HepG2 (cell line): ENCODE data around the gene AIDA. TPM values are rescaled to one million over a fixed set of nuclear protein-coding genes. Genes with fewer than 3 reads are reported as not detected.
A peak's percentile ranks its signal among the peaks of the same experiment; 100 is the strongest.

Experiments used
- FOSL1 ChIP-seq: sonication (generic); formaldehyde crosslinking; IDR thresholded peaks from 2 replicates; pipeline ENCODE4 v1.9.0; 2021; ENCODE audit warnings: missing genetic modification reagents, borderline replicate concordance
- FOXA1 ChIP-seq, 2 experiments: fragments of 450-650 bp in 1 of 2; sonication (generic) in 1 of 2; formaldehyde crosslinking in 1 of 2; IDR thresholded peaks; 2 replicates each; pipeline versions ENCODE4 v1.4.0 to v1.6.1; 2016 to 2020; ENCODE audit warnings: missing genetic modification reagents in 1 of 2
- FOXM1 ChIP-seq: sonication (generic); formaldehyde crosslinking; IDR thresholded peaks from 2 replicates; pipeline ENCODE4 v1.5.0; 2020; ENCODE audit warnings: missing genetic modification reagents
- HNF4G ChIP-seq, 2 experiments: sonication (generic) in 1 of 2; formaldehyde crosslinking in 1 of 2; IDR thresholded peaks; 2 replicates each; pipeline versions ENCODE4 v1.4.0 to v1.6.1; 2011 to 2020; ENCODE audit warnings: borderline replicate concordance in 2 of 2, low read depth in 2 of 2, mild to moderate bottlenecking in 2 of 2, low read length in 1 of 2, missing genetic modification reagents in 1 of 2, moderate library complexity in 1 of 2
- HNRNPLL ChIP-seq: fragments of 200-400 bp; formaldehyde crosslinking; IDR thresholded peaks from 2 replicates; pipeline ENCODE4 v1.6.1; 2017; ENCODE audit warnings: mild to moderate bottlenecking, low read depth, low read length; ENCODE audit not compliant: poor library complexity, severe bottlenecking
- HOXA3 ChIP-seq: sonication (generic); formaldehyde crosslinking; IDR thresholded peaks from 2 replicates; pipeline ENCODE4 v1.5.0; 2020; ENCODE audit warnings: missing genetic modification reagents
- KDM3A ChIP-seq: IDR thresholded peaks from 2 replicates; pipeline ENCODE4 v1.6.1; 2018; ENCODE audit warnings: low read depth, missing compliant biosample characterization
- SP1 ChIP-seq, 2 experiments: fragments of 450-650 bp in 1 of 2; sonication (generic) in 1 of 2; formaldehyde crosslinking in 1 of 2; IDR thresholded peaks; 2 replicates each; pipeline versions ENCODE4 v1.4.0 to v1.6.1; 2016 to 2020; ENCODE audit warnings: missing genetic modification reagents in 1 of 2
- TAF1 ChIP-seq: sonication (generic); formaldehyde crosslinking; IDR thresholded peaks from 2 replicates; pipeline ENCODE4 v1.4.0; 2020; ENCODE audit warnings: missing genetic modification reagents
- U2AF1 ChIP-seq: fragments of 200-400 bp; formaldehyde crosslinking; optimal IDR thresholded peaks from 2 replicates; pipeline ENCODE3; 2017; ENCODE audit warnings: mild to moderate bottlenecking, low read depth, low read length
- ZNF136 ChIP-seq: sonication (generic); formaldehyde crosslinking; IDR thresholded peaks from 2 replicates; pipeline ENCODE4 v1.8.1; 2022; ENCODE audit warnings: low read depth, mild to moderate bottlenecking, moderate library complexity, missing genetic modification reagents
- ZNF17 ChIP-seq: sonication (generic); formaldehyde crosslinking; IDR thresholded peaks from 2 replicates; pipeline ENCODE4 v1.5.0; 2020; ENCODE audit warnings: mild to moderate bottlenecking, missing genetic modification reagents
- ZNF441 ChIP-seq: sonication (generic); formaldehyde crosslinking; IDR thresholded peaks from 2 replicates; pipeline ENCODE4 v1.7.0; 2021; ENCODE audit warnings: missing genetic modification reagents, borderline replicate concordance
- ZNF451 ChIP-seq: sonication (generic); formaldehyde crosslinking; IDR thresholded peaks from 2 replicates; pipeline ENCODE4 v1.5.0; 2020; ENCODE audit warnings: mild to moderate bottlenecking, missing genetic modification reagents
- ZNF761 ChIP-seq: sonication (generic); formaldehyde crosslinking; conservative IDR thresholded peaks from 2 replicates; pipeline ENCODE4 v1.4.0; 2020; ENCODE audit warnings: mild to moderate bottlenecking, missing genetic modification reagents
- ZSCAN31 ChIP-seq: sonication (generic); formaldehyde crosslinking; IDR thresholded peaks from 2 replicates; pipeline ENCODE4 v1.5.0; 2020; ENCODE audit warnings: low read depth, mild to moderate bottlenecking, missing genetic modification reagents
- polyA plus RNA-seq, 8 experiments: library from polyadenylated mRNA; depleted of rRNA in 3 of 8; stranded (reverse) in 7 of 8; unstranded in 1 of 8; fragments of >200 nt; fragmentation: Illumina TruSeq in 4 of 8; extraction: Trizol in 4 of 8; gene quantifications; 2 replicates each; pipeline versions ENCODE4 v1.2.1 to v1.2.3, GENCODE V29; 2011 to 2016; ENCODE audit warnings: low read depth in 4 of 8, missing spikeins in 1 of 8, mixed read lengths in 1 of 8; ENCODE audit not compliant: insufficient read depth in 1 of 8
- total RNA-seq, 5 experiments: library from RNA; depleted of rRNA; stranded (reverse); fragments of >200 nt; fragmentation: Illumina TruSeq; extraction: Trizol; gene quantifications; 2 replicates each; pipeline ENCODE4 v1.2.3, GENCODE V29; 2016; ENCODE audit warnings: low read depth in 1 of 5
- TF ChIP-seq, protein P1 (sequence below): sonication (generic); formaldehyde crosslinking; IDR thresholded peaks from 2 replicates; pipeline ENCODE4 v1.4.0; 2020; ENCODE audit warnings: mild to moderate bottlenecking, missing genetic modification reagents
- TF ChIP-seq, protein P2 (sequence below): sonication (generic); formaldehyde crosslinking; IDR thresholded peaks from 2 replicates; pipeline ENCODE4 v1.4.0; 2020; ENCODE audit warnings: missing genetic modification reagents
- TF ChIP-seq, protein P3 (sequence below): sonication (generic); formaldehyde crosslinking; IDR thresholded peaks from 2 replicates; pipeline ENCODE4 v1.4.0; 2020; ENCODE audit warnings: low read depth, mild to moderate bottlenecking, missing genetic modification reagents
- TF ChIP-seq, protein P4 (sequence below): IDR thresholded peaks from 2 replicates; pipeline ENCODE4 v1.6.1; 2016; ENCODE audit warnings: mild to moderate bottlenecking, missing biosample characterization, missing genetic modification reagents
- TF ChIP-seq, protein P5 (sequence below), 2 experiments: sonication (generic) in 1 of 2; formaldehyde crosslinking in 1 of 2; IDR thresholded peaks; 2 replicates each; pipeline versions ENCODE4 v1.4.0 to v1.6.1; 2018 to 2020; ENCODE audit warnings: missing genetic modification reagents in 2 of 2, borderline replicate concordance in 1 of 2, low read depth in 1 of 2, mild to moderate bottlenecking in 1 of 2, missing biosample characterization in 1 of 2
- TF ChIP-seq, protein P6 (sequence below): sonication (generic); formaldehyde crosslinking; IDR thresholded peaks from 2 replicates; pipeline ENCODE4 v1.8.0; 2022; ENCODE audit warnings: mild to moderate bottlenecking, missing genetic modification reagents

The AIDA gene
- total and polyA plus RNA-seq, 2 of the 13 experiments (the other 11 are each of a cell fraction or from before 2014, with no cell fraction given) = 17.5 to 35.4 TPM

DNA sequence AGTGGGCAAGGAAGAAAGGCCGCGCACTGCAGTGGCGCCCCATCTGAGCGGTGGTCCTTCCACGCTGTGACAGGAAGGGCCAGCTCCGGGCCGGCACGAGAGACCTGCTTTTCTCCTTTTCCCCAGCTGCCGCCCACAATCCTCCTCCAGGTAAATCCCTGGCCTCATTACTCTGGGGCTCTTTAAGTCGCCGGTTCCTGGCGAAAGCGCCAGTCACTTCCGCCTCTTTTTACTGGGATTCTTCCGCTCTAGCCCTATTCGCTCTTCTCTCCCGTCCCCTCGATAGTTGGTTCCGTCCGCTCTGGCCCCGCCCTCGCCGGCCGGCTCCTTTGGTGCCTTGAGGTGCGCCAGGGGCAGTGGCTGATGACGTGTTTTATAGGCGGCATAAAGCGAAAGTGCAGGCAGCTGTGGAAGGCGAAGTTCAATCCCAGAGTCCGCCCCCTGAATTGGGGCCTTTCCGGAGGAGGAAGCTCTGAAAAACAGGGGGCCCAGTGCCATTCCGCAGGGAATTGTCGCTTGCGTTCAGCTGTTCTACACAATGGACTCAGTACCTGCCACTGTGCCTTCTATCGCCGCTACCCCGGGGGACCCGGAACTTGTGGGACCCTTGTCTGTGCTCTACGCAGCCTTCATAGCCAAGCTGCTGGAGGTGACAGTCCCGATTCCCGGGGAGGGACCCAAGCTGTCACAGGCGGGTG is 68.2 kb downstream of the AIDA start (continued):
- TF ChIP-seq, protein P1, sequence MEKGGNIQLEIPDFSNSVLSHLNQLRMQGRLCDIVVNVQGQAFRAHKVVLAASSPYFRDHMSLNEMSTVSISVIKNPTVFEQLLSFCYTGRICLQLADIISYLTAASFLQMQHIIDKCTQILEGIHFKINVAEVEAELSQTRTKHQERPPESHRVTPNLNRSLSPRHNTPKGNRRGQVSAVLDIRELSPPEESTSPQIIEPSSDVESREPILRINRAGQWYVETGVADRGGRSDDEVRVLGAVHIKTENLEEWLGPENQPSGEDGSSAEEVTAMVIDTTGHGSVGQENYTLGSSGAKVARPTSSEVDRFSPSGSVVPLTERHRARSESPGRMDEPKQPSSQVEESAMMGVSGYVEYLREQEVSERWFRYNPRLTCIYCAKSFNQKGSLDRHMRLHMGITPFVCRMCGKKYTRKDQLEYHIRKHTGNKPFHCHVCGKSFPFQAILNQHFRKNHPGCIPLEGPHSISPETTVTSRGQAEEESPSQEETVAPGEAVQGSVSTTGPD (CRISPR knock-in tag) = 0 out of 2 replicates have a peak, but pooled peaks have one; percentile 9
- TF ChIP-seq SP1 (IDR thresholded peaks at IDR 0.05) (no peak), SP1 (CRISPR knock-in tag; IDR thresholded peaks at IDR 0.05) (peak; percentile 88), ZNF761 (CRISPR knock-in tag) (0 out of 2 replicates have a peak, but pooled peaks have one; percentile 26), U2AF1 (peak; percentile 74), TAF1 (peak; percentile 75), FOXM1 (CRISPR knock-in tag) (no peak), HNRNPLL (peak; percentile 84), ZSCAN31 (peak; percentile 79), FOSL1 (CRISPR knock-in tag) (no peak), ZNF441 (CRISPR knock-in tag) (no peak), HNF4G (IDR thresholded peaks at IDR 0.05; ENCODE audit: borderline replicate concordance, low read depth, low read length) (peak; percentile 75), HNF4G (CRISPR knock-in tag; IDR thresholded peaks at IDR 0.05; ENCODE audit: borderline replicate concordance, low read depth) (peak; percentile 73), HOXA3 (CRISPR knock-in tag) (peak; percentile 94), FOXA1 (IDR thresholded peaks at IDR 0.05) (no peak), FOXA1 (CRISPR knock-in tag; IDR thresholded peaks at IDR 0.05) (no peak), ZNF136 (CRISPR knock-in tag) (no peak), ZNF451 (CRISPR knock-in tag) (no peak), KDM3A (CRISPR knock-in tag) (no peak), ZNF17 (CRISPR knock-in tag) (no peak)
- TF ChIP-seq, protein P2, sequence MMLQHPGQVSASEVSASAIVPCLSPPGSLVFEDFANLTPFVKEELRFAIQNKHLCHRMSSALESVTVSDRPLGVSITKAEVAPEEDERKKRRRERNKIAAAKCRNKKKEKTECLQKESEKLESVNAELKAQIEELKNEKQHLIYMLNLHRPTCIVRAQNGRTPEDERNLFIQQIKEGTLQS (CRISPR knock-in tag) = no peak
- TF ChIP-seq, protein P3, sequence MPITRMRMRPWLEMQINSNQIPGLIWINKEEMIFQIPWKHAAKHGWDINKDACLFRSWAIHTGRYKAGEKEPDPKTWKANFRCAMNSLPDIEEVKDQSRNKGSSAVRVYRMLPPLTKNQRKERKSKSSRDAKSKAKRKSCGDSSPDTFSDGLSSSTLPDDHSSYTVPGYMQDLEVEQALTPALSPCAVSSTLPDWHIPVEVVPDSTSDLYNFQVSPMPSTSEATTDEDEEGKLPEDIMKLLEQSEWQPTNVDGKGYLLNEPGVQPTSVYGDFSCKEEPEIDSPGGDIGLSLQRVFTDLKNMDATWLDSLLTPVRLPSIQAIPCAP (CRISPR knock-in tag) = no peak
- TF ChIP-seq, protein P4, sequence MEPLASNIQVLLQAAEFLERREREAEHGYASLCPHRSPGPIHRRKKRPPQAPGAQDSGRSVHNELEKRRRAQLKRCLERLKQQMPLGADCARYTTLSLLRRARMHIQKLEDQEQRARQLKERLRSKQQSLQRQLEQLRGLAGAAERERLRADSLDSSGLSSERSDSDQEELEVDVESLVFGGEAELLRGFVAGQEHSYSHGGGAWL (CRISPR knock-in tag) = 0 out of 2 replicates have a peak, but pooled peaks have one; percentile 33
- TF ChIP-seq, protein P5, sequence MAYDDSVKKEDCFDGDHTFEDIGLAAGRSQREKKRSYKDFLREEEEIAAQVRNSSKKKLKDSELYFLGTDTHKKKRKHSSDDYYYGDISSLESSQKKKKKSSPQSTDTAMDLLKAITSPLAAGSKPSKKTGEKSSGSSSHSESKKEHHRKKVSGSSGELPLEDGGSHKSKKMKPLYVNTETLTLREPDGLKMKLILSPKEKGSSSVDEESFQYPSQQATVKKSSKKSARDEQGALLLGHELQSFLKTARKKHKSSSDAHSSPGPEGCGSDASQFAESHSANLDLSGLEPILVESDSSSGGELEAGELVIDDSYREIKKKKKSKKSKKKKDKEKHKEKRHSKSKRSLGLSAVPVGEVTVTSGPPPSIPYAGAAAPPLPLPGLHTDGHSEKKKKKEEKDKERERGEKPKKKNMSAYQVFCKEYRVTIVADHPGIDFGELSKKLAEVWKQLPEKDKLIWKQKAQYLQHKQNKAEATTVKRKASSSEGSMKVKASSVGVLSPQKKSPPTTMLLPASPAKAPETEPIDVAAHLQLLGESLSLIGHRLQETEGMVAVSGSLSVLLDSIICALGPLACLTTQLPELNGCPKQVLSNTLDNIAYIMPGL (CRISPR knock-in tag; IDR thresholded peaks at IDR 0.05; ENCODE audit: borderline replicate concordance in 1 of 2, low read depth in 1 of 2) = peak; percentile 88 to 91; a peak in 3 of 4 replicates
- TF ChIP-seq, protein P6, sequence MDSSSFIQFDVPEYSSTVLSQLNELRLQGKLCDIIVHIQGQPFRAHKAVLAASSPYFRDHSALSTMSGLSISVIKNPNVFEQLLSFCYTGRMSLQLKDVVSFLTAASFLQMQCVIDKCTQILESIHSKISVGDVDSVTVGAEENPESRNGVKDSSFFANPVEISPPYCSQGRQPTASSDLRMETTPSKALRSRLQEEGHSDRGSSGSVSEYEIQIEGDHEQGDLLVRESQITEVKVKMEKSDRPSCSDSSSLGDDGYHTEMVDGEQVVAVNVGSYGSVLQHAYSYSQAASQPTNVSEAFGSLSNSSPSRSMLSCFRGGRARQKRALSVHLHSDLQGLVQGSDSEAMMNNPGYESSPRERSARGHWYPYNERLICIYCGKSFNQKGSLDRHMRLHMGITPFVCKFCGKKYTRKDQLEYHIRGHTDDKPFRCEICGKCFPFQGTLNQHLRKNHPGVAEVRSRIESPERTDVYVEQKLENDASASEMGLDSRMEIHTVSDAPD (CRISPR knock-in tag) = peak; percentile 51; the same call in 1 of the 2 replicates
